NT2/D1 (cell line): ENCODE results near the gene SRRM2.

Experiments
- SUZ12 ChIP-seq: IDR thresholded peaks from 2 replicates; pipeline ENCODE4 v1.6.1; 2011; ENCODE audit not compliant: insufficient read length, insufficient read depth; ENCODE audit errors: extremely low read depth
- YY1 ChIP-seq: IDR thresholded peaks from 2 replicates; pipeline ENCODE4 v1.6.1; 2011; ENCODE audit not compliant: insufficient read length, insufficient read depth
- ZNF274 ChIP-seq: IDR thresholded peaks from 2 replicates; pipeline ENCODE4 v1.6.1; 2011; ENCODE audit warnings: mild to moderate bottlenecking, low read depth, low read length

DNA sequence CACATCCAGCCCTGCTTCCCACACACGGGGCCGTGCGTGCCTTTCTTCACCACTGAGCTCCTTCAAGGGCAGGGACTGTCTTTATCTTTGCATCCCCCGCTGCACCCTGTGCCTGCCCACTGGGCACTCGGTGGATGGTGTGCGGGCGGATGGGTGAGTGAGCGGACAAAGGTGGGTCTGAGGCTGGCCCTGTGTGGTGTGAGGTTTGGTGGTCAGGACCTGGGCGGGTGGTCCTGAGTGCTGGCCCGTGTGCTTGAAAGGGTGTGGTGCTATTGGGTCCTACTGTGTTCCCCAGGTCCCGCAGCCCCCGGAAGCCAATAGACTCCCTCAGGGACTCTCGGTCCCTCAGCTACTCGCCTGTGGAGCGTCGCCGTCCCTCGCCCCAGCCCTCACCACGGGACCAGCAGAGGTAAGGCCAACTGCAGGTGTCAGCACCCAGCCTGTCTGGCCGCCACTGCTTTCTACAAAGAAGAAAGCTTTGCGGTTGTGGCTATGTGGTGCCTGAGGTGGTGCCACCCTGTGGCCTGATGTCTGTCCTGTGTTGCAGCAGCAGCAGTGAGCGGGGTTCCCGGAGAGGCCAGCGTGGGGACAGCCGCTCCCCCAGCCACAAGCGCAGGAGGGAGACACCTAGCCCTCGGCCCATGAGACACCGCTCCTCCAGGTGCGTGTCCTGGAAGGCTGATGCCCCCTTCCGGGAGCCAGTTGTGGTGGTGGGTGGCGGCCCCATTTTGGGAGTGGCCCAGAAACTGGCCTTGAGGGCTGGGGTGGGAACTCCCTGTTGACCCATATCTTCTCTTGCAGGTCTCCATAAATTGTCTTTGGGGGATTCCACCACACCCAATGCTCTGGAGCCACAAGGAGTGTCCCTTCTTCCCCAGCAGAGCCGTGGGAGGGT lies 17.9 kb downstream of the SRRM2 start:
- TF ChIP-seq ZNF274 (no peak), SUZ12 (no peak), YY1 (no peak)
